ENCODE measurements around the gene ADCYAP1.

DNA sequence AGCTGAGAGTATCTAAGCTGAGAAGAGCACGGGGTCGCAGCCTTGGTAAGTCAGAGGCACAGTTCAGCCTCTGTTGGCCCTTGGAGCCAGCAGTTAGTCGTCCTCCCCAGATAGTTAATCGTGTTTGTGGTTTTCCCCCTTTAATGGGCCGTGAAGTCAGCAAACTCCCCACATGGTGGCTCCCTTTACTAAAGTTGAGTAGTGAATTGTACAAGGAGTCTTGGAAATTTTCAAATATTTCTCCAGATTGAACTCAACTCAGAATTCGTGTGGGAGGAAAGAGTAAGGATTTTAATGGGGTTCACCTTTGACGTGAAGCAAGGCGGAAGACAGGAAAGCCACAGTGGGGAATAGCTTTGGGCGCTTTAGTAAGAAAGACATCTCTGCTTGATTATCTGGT is 2.4 kb upstream of the ADCYAP1 start:
- no peak for TF ChIP-seq POLR2AphosphoS5 (IDR thresholded peaks at IDR 0.05)
- TF ChIP-seq, protein P1, sequence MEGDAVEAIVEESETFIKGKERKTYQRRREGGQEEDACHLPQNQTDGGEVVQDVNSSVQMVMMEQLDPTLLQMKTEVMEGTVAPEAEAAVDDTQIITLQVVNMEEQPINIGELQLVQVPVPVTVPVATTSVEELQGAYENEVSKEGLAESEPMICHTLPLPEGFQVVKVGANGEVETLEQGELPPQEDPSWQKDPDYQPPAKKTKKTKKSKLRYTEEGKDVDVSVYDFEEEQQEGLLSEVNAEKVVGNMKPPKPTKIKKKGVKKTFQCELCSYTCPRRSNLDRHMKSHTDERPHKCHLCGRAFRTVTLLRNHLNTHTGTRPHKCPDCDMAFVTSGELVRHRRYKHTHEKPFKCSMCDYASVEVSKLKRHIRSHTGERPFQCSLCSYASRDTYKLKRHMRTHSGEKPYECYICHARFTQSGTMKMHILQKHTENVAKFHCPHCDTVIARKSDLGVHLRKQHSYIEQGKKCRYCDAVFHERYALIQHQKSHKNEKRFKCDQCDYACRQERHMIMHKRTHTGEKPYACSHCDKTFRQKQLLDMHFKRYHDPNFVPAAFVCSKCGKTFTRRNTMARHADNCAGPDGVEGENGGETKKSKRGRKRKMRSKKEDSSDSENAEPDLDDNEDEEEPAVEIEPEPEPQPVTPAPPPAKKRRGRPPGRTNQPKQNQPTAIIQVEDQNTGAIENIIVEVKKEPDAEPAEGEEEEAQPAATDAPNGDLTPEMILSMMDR (IDR thresholded peaks at IDR 0.05 in 8 of 11, conservative IDR thresholded peaks at IDR 0.05 in 3 of 11) = no peak

All from spleen (tissue), 7 donors.